Diencephalon (tissue), 1 donor: ENCODE results near the gene ZBBX. TPM values are rescaled to one million over a fixed set of nuclear protein-coding genes. Genes with fewer than 3 reads are reported as not detected.

Experiments
- total RNA-seq: library from RNA; depleted of rRNA; stranded (reverse); fragments of >200 nt; gene quantifications from one replicate; pipeline ENCODE4 v1.2.3, GENCODE V29; 2014

The ZBBX gene
- 18.9 TPM for total RNA-seq

GRCh38 chr3:167380004-167380689 is at the start of gene ZBBX:
ZBBX (minus strand) TSS chr3:167380297; CDS start chr3:167372901, 7,396 bp downstream.

Other genes starting within 250 kb of the ZBBX start
- gene SERPINI2, start 93.7 kb upstream of the ZBBX start, total RNA-seq = 3.7 TPM